ELR (cell line): ENCODE results near the gene C22orf42.
A peak's percentile ranks its signal among the peaks of the same experiment; 100 is the strongest.
"Not testable (repeated sequence)": the region's sequence is repeated elsewhere in the genome, so short reads cannot be mapped to it uniquely, and the experiment has no call there.

Experiments
- DNase-seq: peaks from one replicate; pipeline ENCODE4 v3.0.0-alpha.2; 2015; ENCODE audit warnings: low read depth

The C22orf42 gene

GRCh38 chr22:32185821-32186220, 26.7 kb upstream of the C22orf42 start:
- no peak for DNase-seq

GRCh38 chr22:32183625-32184024, 24.5 kb upstream of the C22orf42 start:
- DNase-seq, result no peak

- DNase-seq, result no peak
These were observed 21.9 kb upstream of the C22orf42 start for GRCh38 chr22:32181043-32181442.

GRCh38 chr22:32177221-32177765, 18.2 kb upstream of the C22orf42 start:
- no peak for DNase-seq

GRCh38 chr22:32175683-32176644, 16.9 kb upstream of the C22orf42 start:
- no peak for DNase-seq

- DNase-seq, result no peak
These were observed 16.0 kb upstream of the C22orf42 start for GRCh38 chr22:32175115-32175514.

GRCh38 chr22:32165681-32166080, 6.6 kb upstream of the C22orf42 start:
- DNase-seq, result no peak

- DNase-seq, result no peak
These were observed 5.2 kb upstream of the C22orf42 start for GRCh38 chr22:32164075-32164860.

GRCh38 chr22:32160411-32160810, 1.3 kb upstream of the C22orf42 start:
- DNase-seq, result not testable (repeated sequence)

GRCh38 chr22:32157632-32158031, 1.5 kb downstream of the C22orf42 start:
- not testable (repeated sequence) for DNase-seq

GRCh38 chr22:32154727-32155126, 4.4 kb downstream of the C22orf42 start:
- DNase-seq, result not testable (repeated sequence)

- DNase-seq, result not testable (repeated sequence)
These were observed 7.5 kb downstream of the C22orf42 start for GRCh38 chr22:32151641-32152040.

- not testable (repeated sequence) for DNase-seq
These were observed 8.5 kb downstream of the C22orf42 start for GRCh38 chr22:32150647-32151046.

GRCh38 chr22:32148372-32148771, 10.7 kb downstream of the C22orf42 start:
- not testable (repeated sequence) for DNase-seq

GRCh38 chr22:32147128-32147527, 12.0 kb downstream of the C22orf42 start:
- DNase-seq, result not testable (repeated sequence)

- no peak for DNase-seq
These were observed 14.4 kb downstream of the C22orf42 start for GRCh38 chr22:32144496-32145274.

- no peak for DNase-seq
These were observed 16.5 kb downstream of the C22orf42 start for GRCh38 chr22:32142600-32142999.

GRCh38 chr22:32140688-32141087, 18.4 kb downstream of the C22orf42 start:
- DNase-seq, result not testable (repeated sequence)

GRCh38 chr22:32138576-32138975, 20.5 kb downstream of the C22orf42 start:
- not testable (repeated sequence) for DNase-seq

GRCh38 chr22:32137731-32138324, 21.3 kb downstream of the C22orf42 start:
- peak; percentile 8 for DNase-seq

- not testable (repeated sequence) for DNase-seq
These were observed 22.2 kb downstream of the C22orf42 start for GRCh38 chr22:32136881-32137280.
